HepG2 (cell line): Measurements from ENCODE around the gene BMERB1. TPM values are rescaled to one million over a fixed set of nuclear protein-coding genes. Genes with fewer than 3 reads are reported as not detected.

ENCODE experiments used
- ATAC-seq: fragments of 200-7000 bp; cut with Tn5 transposase; 3 replicates; pipeline ENCODE4 v1.9.1; 2020; ENCODE audit warnings: mild to moderate bottlenecking, moderate library complexity
- BruUV-seq: library from RNA; stranded (reverse); fragments of 400-500 nt; replicated peaks from 2 replicates; lab custom pipeline; 2021; lab: Mats Ljungman, UMichigan
- CTCF ChIA-PET: fragments of 300-600 bp; formaldehyde crosslinking; extraction: SDS; loops from one replicate; lab custom pipeline; 2021; ENCODE audit warnings: low total read pairs, inconsistent platforms, low intra/inter-chr PET ratio; lab: Yijun Ruan, JAX
- POLR2A ChIA-PET: fragments of 350-600 bp; sonication (Branson Sonifier 250); formaldehyde crosslinking; loops from one replicate; lab custom pipeline; 2020; ENCODE audit warnings: antibody characterized with exemption, inconsistent platforms; lab: Yijun Ruan, JAX
- DNase-seq: peaks from one replicate; pipeline ENCODE4 v3.0.0-alpha.2; 2015; ENCODE audit warnings: low spot score
- FAIRE-seq: peaks from 3 replicates; lab custom pipeline; 2011; peaks lifted over from hg19 to GRCh38; lab: Jason Lieb, UNC
- H2AFZ ChIP-seq: one replicate; pipeline ENCODE4 v1.6.1; 2011; ENCODE audit warnings: low read length, inconsistent platforms
- H3K27ac ChIP-seq: fragments of 300-600 bp; 3 replicates; pipeline ENCODE4 v1.8.0; 2011; ENCODE audit warnings: mixed run types, mild to moderate bottlenecking, mixed read lengths, low read length, inconsistent platforms; ENCODE audit not compliant: insufficient read depth; ENCODE audit errors: extremely low read length
- H3K27me3 ChIP-seq, 2 experiments: fragments of 200-600 bp in 1 of 2; 2 replicates in 1 of 2; 3 replicates in 1 of 2; pipeline versions ENCODE4 v1.6.0 to v1.8.0; 2011; ENCODE audit warnings: low read length in 2 of 2, mild to moderate bottlenecking in 2 of 2, moderate library complexity in 2 of 2, inconsistent platforms in 1 of 2; ENCODE audit not compliant: insufficient read depth in 2 of 2, control insufficient read depth in 1 of 2
- H3K36me3 ChIP-seq, 2 experiments: fragments of 200-600 bp in 1 of 2; replicated peaks in 1 of 2; 2 replicates in 1 of 2; 3 replicates in 1 of 2; pipeline versions ENCODE4 v1.5.1 to v1.8.0; 2011; ENCODE audit warnings: low read length in 2 of 2, inconsistent platforms in 1 of 2; ENCODE audit not compliant: insufficient read depth in 2 of 2, control insufficient read depth in 1 of 2
- H3K4me1 ChIP-seq: 2 replicates; pipeline ENCODE4 v1.5.1; 2012; ENCODE audit warnings: low read length, inconsistent platforms; ENCODE audit not compliant: insufficient read depth
- H3K4me2 ChIP-seq: 2 replicates; pipeline ENCODE4 v1.6.0; 2011; ENCODE audit warnings: low read depth, low read length, inconsistent platforms
- H3K4me3 ChIP-seq, 3 experiments: fragments of 200-600 bp in 1 of 3; sonication (generic), shearing (Covaris generic) in 1 of 3; replicated peaks in 1 of 3; 2 replicates each; pipeline ENCODE4 v1.5.1; 2011 to 2016; ENCODE audit warnings: low read length in 3 of 3, inconsistent platforms in 2 of 3, low read depth in 2 of 3, mild to moderate bottlenecking in 2 of 3, control low read depth in 1 of 3, mixed read lengths in 1 of 3; ENCODE audit not compliant: insufficient read depth in 1 of 3
- H3K79me2 ChIP-seq: one replicate; pipeline ENCODE4 v1.6.1; 2011; ENCODE audit warnings: low read length, inconsistent platforms; ENCODE audit not compliant: insufficient read depth
- H3K9ac ChIP-seq: 2 replicates; pipeline ENCODE4 v1.6.0; 2011; ENCODE audit warnings: mild to moderate bottlenecking, low read depth, low read length, inconsistent platforms; ENCODE audit not compliant: insufficient read depth
- H3K9me3 ChIP-seq: 2 replicates; pipeline ENCODE4 v1.5.1; 2012; ENCODE audit warnings: mild to moderate bottlenecking, low read length
- H4K20me1 ChIP-seq: 2 replicates; pipeline ENCODE4 v1.6.0; 2011; ENCODE audit warnings: inconsistent platforms, mild to moderate bottlenecking, low read length, moderate library complexity; ENCODE audit not compliant: insufficient read depth
- AFF4 ChIP-seq: sonication (generic); formaldehyde crosslinking; IDR thresholded peaks from 2 replicates; pipeline ENCODE4 v1.4.0; 2020; ENCODE audit warnings: missing genetic modification reagents
- HNF4A ChIP-seq: sonication (generic); formaldehyde crosslinking; IDR thresholded peaks from 2 replicates; pipeline ENCODE4 v1.4.0; 2020; ENCODE audit warnings: missing genetic modification reagents
- MNT ChIP-seq: fragments of 450-650 bp; IDR thresholded peaks from 2 replicates; pipeline ENCODE4 v1.6.1; 2016
- ONECUT2 ChIP-seq: sonication (generic); formaldehyde crosslinking; IDR thresholded peaks from 2 replicates; pipeline ENCODE4 v1.4.0; 2020; ENCODE audit warnings: missing genetic modification reagents
- STAG1 ChIP-seq: sonication (generic); formaldehyde crosslinking; IDR thresholded peaks from 2 replicates; pipeline ENCODE4 v1.4.0; 2020; ENCODE audit warnings: missing genetic modification reagents
- STAT5B ChIP-seq: sonication (generic); formaldehyde crosslinking; IDR thresholded peaks from 2 replicates; pipeline ENCODE4 v1.4.0; 2020; ENCODE audit warnings: missing genetic modification reagents
- ZNF232 ChIP-seq: sonication (generic); formaldehyde crosslinking; IDR thresholded peaks from 2 replicates; pipeline ENCODE4 v1.4.0; 2020; ENCODE audit warnings: missing genetic modification reagents, borderline replicate concordance
- ZNF431 ChIP-seq: sonication (generic); formaldehyde crosslinking; IDR thresholded peaks from 2 replicates; pipeline ENCODE4 v1.9.0; 2022; ENCODE audit warnings: missing genetic modification reagents, low read depth, mild to moderate bottlenecking, borderline replicate concordance
- ZNF510 ChIP-seq: sonication (generic); formaldehyde crosslinking; IDR thresholded peaks from 2 replicates; pipeline ENCODE4 v1.4.0; 2020; ENCODE audit warnings: low read depth, mild to moderate bottlenecking, missing genetic modification reagents
- WGBS: methylation state at CpG from one replicate; pipeline ENCODE4 v1.1.6; 2017; ENCODE audit warnings: low lambda C conversion rate; 5-methylcytosine and 5-hydroxymethylcytosine counted together
- in situ Hi-C: cut with HindIII; loops from 2 replicates; pipeline ENCODE4 v1.10.0; 2017; ENCODE audit warnings: low pct_unique_long_range_greater_than_20kb; ENCODE audit not compliant: extremely low pct_ligation_motif_present
- intact Hi-C: fragments of 100-400 bp; cut with micrococcal nuclease; formaldehyde crosslinking; loops from one replicate; pipeline ENCODE4 v1.10.0; 2022; ENCODE audit not compliant: unreplicated experiment
- polyA plus RNA-seq, 8 experiments: library from polyadenylated mRNA; depleted of rRNA in 3 of 8; stranded (reverse) in 7 of 8; unstranded in 1 of 8; fragments of >200 nt; fragmentation: Illumina TruSeq in 4 of 8; extraction: Trizol in 4 of 8; gene quantifications; 2 replicates each; pipeline versions ENCODE4 v1.2.1 to v1.2.3, GENCODE V29; 2011 to 2016; ENCODE audit warnings: low read depth in 4 of 8, missing spikeins in 1 of 8, mixed read lengths in 1 of 8; ENCODE audit not compliant: insufficient read depth in 1 of 8
- total RNA-seq, 5 experiments: library from RNA; depleted of rRNA; stranded (reverse); fragments of >200 nt; fragmentation: Illumina TruSeq; extraction: Trizol; gene quantifications; 2 replicates each; pipeline ENCODE4 v1.2.3, GENCODE V29; 2016; ENCODE audit warnings: low read depth in 1 of 5
- TF ChIP-seq, protein P1 (sequence below): sonication (generic); formaldehyde crosslinking; IDR thresholded peaks from 2 replicates; pipeline ENCODE4 v1.4.0; 2020; ENCODE audit warnings: missing genetic modification reagents, borderline replicate concordance
- TF ChIP-seq, protein P2 (sequence below): sonication (generic); formaldehyde crosslinking; IDR thresholded peaks from 2 replicates; pipeline ENCODE4 v1.8.0; 2022; ENCODE audit warnings: mild to moderate bottlenecking, missing genetic modification reagents

Gene BMERB1
- total and polyA plus RNA-seq, 2 of the 13 experiments (the other 11 are each of a cell fraction or from before 2014, with no cell fraction given), result 1.4 TPM

DNA sequence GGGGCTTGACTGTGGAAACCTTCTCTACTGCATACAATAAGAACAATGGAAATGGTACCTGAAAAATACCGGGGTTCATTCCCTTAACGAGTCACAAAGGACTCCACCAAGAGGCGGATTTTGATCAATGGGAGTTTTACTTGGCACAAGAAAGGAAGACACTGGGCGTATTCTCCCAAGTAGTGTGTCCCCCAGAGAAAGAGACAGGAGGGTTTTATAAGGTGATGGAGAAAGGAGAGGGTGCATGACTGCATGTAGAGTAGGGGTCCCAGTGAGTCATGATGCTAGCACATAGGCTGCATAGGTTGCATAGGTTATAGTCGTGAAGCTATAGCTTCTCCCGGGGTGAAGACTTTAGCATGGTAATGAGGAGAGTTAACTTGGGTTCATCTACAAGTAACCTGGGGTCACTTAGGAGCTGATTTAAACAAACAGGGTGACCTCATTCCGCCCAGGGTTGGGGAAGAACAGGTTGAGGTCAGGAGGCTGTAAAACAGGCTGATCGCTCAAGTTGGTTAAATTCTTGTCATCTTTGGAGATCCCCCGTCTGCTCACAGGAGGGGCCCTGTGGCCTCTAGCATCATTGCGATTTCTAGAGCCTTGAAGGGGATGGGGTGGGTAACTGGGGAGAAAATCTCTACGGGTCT, 37.3 kb upstream of the BMERB1 start:
- intact Hi-C loops, result no loop called here
- Histone ChIP-seq H3K9ac (peak overlapping the region; percentile 84), H3K9me3 (no peaks in the 10 kb centered on the region), H2AFZ (no peak overlapping the region), H3K4me2 (peak overlapping the region; percentile 71), H3K36me3 (peaks cover under 1 to 12% of the 10 kb centered on the region in 2 experiments; a peak in 4 of 5 replicates), H4K20me1 (no peaks in the 10 kb centered on the region), H3K27ac (peak overlapping the region; percentile 71), H3K4me1 (peaks cover 50% of the 10 kb centered on the region), H3K4me3 (peak overlapping the region; percentile 66 to 94 (median 84)), H3K79me2 (peaks cover 34% of the 10 kb centered on the region), H3K27me3 (no peaks in the 10 kb centered on the region)
- in situ Hi-C loops, result no loop called here
- peak; percentile 17 for DNase-seq
- POLR2A ChIA-PET, result interaction anchor here (1.8 kb wide), 1 partner anchor 8 kb away, joined by 8 read pairs; no protein-coding TSS in a partner anchor
- WGBS, result 28% methylated on average over 11 of the region's 11 CpGs
- BruUV-seq, result no TSS peak
- ATAC-seq, result no peak; the same call in 2 of the 3 replicates
- CTCF ChIA-PET, result no interaction called here
- no peak for FAIRE-seq
- TF ChIP-seq ZNF232 (CRISPR knock-in tag) (no peak; the same call in 1 of the 2 replicates), ONECUT2 (no peak), ZNF431 (CRISPR knock-in tag) (no peak), ZNF510 (CRISPR knock-in tag) (no peak), MNT (0 out of 2 replicates have a peak, but pooled peaks have one; percentile 3), AFF4 (no peak), STAG1 (CRISPR knock-in tag) (no peak), STAT5B (CRISPR knock-in tag) (no peak), HNF4A (CRISPR knock-in tag) (no peak; the same call in 1 of the 2 replicates)
- TF ChIP-seq, protein P1, sequence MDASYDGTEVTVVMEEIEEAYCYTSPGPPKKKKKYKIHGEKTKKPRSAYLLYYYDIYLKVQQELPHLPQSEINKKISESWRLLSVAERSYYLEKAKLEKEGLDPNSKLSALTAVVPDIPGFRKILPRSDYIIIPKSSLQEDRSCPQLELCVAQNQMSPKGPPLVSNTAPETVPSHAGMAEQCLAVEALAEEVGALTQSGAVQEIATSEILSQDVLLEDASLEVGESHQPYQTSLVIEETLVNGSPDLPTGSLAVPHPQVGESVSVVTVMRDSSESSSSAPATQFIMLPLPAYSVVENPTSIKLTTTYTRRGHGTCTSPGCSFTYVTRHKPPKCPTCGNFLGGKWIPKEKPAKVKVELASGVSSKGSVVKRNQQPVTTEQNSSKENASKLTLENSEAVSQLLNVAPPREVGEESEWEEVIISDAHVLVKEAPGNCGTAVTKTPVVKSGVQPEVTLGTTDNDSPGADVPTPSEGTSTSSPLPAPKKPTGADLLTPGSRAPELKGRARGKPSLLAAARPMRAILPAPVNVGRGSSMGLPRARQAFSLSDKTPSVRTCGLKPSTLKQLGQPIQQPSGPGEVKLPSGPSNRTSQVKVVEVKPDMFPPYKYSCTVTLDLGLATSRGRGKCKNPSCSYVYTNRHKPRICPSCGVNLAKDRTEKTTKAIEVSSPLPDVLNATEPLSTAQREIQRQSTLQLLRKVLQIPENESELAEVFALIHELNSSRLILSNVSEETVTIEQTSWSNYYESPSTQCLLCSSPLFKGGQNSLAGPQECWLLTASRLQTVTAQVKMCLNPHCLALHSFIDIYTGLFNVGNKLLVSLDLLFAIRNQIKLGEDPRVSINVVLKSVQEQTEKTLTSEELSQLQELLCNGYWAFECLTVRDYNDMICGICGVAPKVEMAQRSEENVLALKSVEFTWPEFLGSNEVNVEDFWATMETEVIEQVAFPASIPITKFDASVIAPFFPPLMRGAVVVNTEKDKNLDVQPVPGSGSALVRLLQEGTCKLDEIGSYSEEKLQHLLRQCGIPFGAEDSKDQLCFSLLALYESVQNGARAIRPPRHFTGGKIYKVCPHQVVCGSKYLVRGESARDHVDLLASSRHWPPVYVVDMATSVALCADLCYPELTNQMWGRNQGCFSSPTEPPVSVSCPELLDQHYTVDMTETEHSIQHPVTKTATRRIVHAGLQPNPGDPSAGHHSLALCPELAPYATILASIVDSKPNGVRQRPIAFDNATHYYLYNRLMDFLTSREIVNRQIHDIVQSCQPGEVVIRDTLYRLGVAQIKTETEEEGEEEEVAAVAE (CRISPR knock-in tag), result no peak
- TF ChIP-seq, protein P2, sequence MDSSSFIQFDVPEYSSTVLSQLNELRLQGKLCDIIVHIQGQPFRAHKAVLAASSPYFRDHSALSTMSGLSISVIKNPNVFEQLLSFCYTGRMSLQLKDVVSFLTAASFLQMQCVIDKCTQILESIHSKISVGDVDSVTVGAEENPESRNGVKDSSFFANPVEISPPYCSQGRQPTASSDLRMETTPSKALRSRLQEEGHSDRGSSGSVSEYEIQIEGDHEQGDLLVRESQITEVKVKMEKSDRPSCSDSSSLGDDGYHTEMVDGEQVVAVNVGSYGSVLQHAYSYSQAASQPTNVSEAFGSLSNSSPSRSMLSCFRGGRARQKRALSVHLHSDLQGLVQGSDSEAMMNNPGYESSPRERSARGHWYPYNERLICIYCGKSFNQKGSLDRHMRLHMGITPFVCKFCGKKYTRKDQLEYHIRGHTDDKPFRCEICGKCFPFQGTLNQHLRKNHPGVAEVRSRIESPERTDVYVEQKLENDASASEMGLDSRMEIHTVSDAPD (CRISPR knock-in tag), result 0 out of 2 replicates have a peak, but pooled peaks have one; percentile 20
